Heart left ventricle (tissue), 13 donors: Measurements from ENCODE around the gene WDCP.

Experiments
- CTCF ChIP-seq, 12 donors: fragments of 200-600 bp; sonication (generic) in 4 of 12; IDR thresholded peaks; one replicate each; pipeline versions ENCODE4 v1.5.0 to v1.8.0; 2018 to 2022; ENCODE audit warnings: antibody characterized with exemption in 12 of 12, mild to moderate bottlenecking in 5 of 12
- POLR2A ChIP-seq, 2 donors: fragments of 450-650 bp; IDR thresholded peaks; one replicate each; pipeline ENCODE4 v1.6.1; 2017; ENCODE audit warnings: antibody characterized with exemption in 2 of 2, mild to moderate bottlenecking in 2 of 2, moderate library complexity in 2 of 2
- donor health status: ischemic (EF 13 %, LVEDD 7.1; RV severe dilation, severe dysfunction).
- donor health status: DM: no; HTN: yes; CAD: no.
- donor health status: DM: no; HTN: no; CAD: no.
- donor health status: ischemic (EF 25% LVEDD 6.9; RV normal size, moderate dysfunction).
- donor health status: ischemic (EF 25% LVEDD 5.7; RV mildly dilated, moderate dysfunction).
- donor health status: ischemic (EF 35%, LVEDD 5.7; RV mildly dilated, moderate dysfunction).
- donor health status: nonischemic (EF 11% LVEDD 7.7; RV severe dilation, severe dysfunction).
- donor health status: DM: yes; HTN: yes; CAD: no.
- donor health status: PGD.
- donor health status: ischemic (EF 29% LVEDD 5.4; RV normal size, mild dysfunction).
- donor health status: nonischemic (EF 23%, LVEDD 6.1; RV moderate dilation, normal function).

GRCh38 chr2:24015562-24016375 lies 31.4 kb downstream of the WDCP start:
- no peak for TF ChIP-seq POLR2A (IDR thresholded peaks at IDR 0.05)
- no peak for TF ChIP-seq CTCF (IDR thresholded peaks at IDR 0.05)
